Neural progenitor cell (in vitro differentiated cells): ENCODE data around the gene C6orf136. TPM values are rescaled to one million over a fixed set of nuclear protein-coding genes. Genes with fewer than 3 reads are reported as not detected.
A peak's percentile ranks its signal among the peaks of the same experiment; 100 is the strongest.

Source experiments
- DNase-seq: peaks from one replicate; pipeline ENCODE4 v3.0.0-alpha.2; 2016; ENCODE audit warnings: low spot score
- H2AFZ ChIP-seq: fragments of 200-600 bp; sonication (generic); replicated peaks from 2 replicates; pipeline ENCODE4 v1.6.1; 2016; ENCODE audit warnings: antibody characterized with exemption
- H3F3A ChIP-seq: fragments of 200-600 bp; sonication (generic); 2 replicates; pipeline ENCODE4 v1.6.1; 2016; ENCODE audit warnings: antibody characterized with exemption, low read depth
- H3K27ac ChIP-seq: fragments of 200-600 bp; sonication (generic); 2 replicates; pipeline ENCODE4 v1.5.1; 2016; ENCODE audit warnings: mild to moderate bottlenecking
- H3K27me3 ChIP-seq: fragments of 200-600 bp; sonication (generic); 2 replicates; pipeline ENCODE4 v1.6.1; 2016; ENCODE audit warnings: mild to moderate bottlenecking, moderate library complexity
- H3K36me3 ChIP-seq: fragments of 200-600 bp; sonication (generic); 2 replicates; pipeline ENCODE4 v1.5.1; 2016
- H3K4me1 ChIP-seq: fragments of 200-600 bp; sonication (generic); 2 replicates; pipeline ENCODE4 v1.6.1; 2016; ENCODE audit warnings: mixed run types
- H3K4me2 ChIP-seq: fragments of 200-600 bp; sonication (generic); 2 replicates; pipeline ENCODE4 v1.6.1; 2016
- H3K4me3 ChIP-seq: fragments of 200-600 bp; sonication (generic); 2 replicates; pipeline ENCODE4 v1.5.1; 2016
- H3K79me2 ChIP-seq: fragments of 200-600 bp; sonication (generic); 2 replicates; pipeline ENCODE4 v1.6.1; 2016; ENCODE audit warnings: low read depth
- H3K9ac ChIP-seq: fragments of 200-600 bp; sonication (generic); 2 replicates; pipeline ENCODE4 v1.6.1; 2016
- H3K9me3 ChIP-seq: fragments of 200-600 bp; sonication (generic); 2 replicates; pipeline ENCODE4 v1.5.1; 2016; ENCODE audit warnings: low read depth
- H4K20me1 ChIP-seq: fragments of 200-600 bp; sonication (generic); 2 replicates; pipeline ENCODE4 v1.6.1; 2016; ENCODE audit warnings: low read depth
- H3K27ac Mint-ChIP-seq: 3 replicates; pipeline ENCODE4 v1.8.0; 2021; ENCODE audit warnings: mixed read lengths
- H3K27me3 Mint-ChIP-seq: 2 replicates; pipeline ENCODE4 v1.8.0; 2022; ENCODE audit warnings: low read depth, mild to moderate bottlenecking, inconsistent platforms, moderate library complexity, mixed read lengths; ENCODE audit not compliant: insufficient read depth
- H3K36me3 Mint-ChIP-seq: 3 replicates; pipeline ENCODE4 v1.8.0; 2021; ENCODE audit warnings: mixed read lengths
- H3K4me1 Mint-ChIP-seq: 3 replicates; pipeline ENCODE4 v1.8.0; 2021; ENCODE audit warnings: mixed read lengths
- H3K4me3 Mint-ChIP-seq: 3 replicates; pipeline ENCODE4 v1.8.0; 2021; ENCODE audit warnings: mild to moderate bottlenecking, moderate library complexity, mixed read lengths
- H3K9me3 Mint-ChIP-seq: 3 replicates; pipeline ENCODE4 v1.8.0; 2020; ENCODE audit warnings: mixed read lengths
- EZH2 ChIP-seq: fragments of 200-600 bp; sonication (generic); IDR thresholded peaks from 2 replicates; pipeline ENCODE4 v1.6.1; 2017; ENCODE audit warnings: antibody characterized with exemption, mild to moderate bottlenecking, moderate library complexity
- EZH2phosphoT487 ChIP-seq: fragments of 200-600 bp; sonication (generic); IDR thresholded peaks from 2 replicates; pipeline ENCODE4 v1.6.1; 2017; ENCODE audit warnings: antibody characterized with exemption
- total RNA-seq: library from RNA; depleted of rRNA; stranded (reverse); fragments of >200 nt; gene quantifications from 2 replicates; pipeline ENCODE4 v1.2.3, GENCODE V29; 2015; ENCODE audit warnings: low replicate concordance
- TF ChIP-seq, protein P1 (sequence below): fragments of 200-600 bp; sonication (generic); IDR thresholded peaks from 2 replicates; pipeline ENCODE4 v1.5.1; 2017; ENCODE audit warnings: antibody characterized with exemption, mild to moderate bottlenecking

Gene C6orf136
- total RNA-seq, 1 donor from 2014 or later: 3.7 TPM

- Histone ChIP-seq H3K4me1 (peaks cover 23% of the 10 kb centered on the region), H2AFZ (peak within 1 kb of the TSS; percentile 92), H3K4me2 (peak within 1 kb of the TSS; percentile 98), H3K27ac (peak within 1 kb of the TSS; percentile 100), H3K27me3 (no peaks in the 10 kb centered on the region), H3K9ac (peak within 1 kb of the TSS; percentile 99), H4K20me1 (peaks cover 34% of the 10 kb centered on the region), H3K36me3 (peaks cover 10% of the 10 kb centered on the region), H3K9me3 (no peaks in the 10 kb centered on the region), H3K79me2 (peaks cover 71% of the 10 kb centered on the region), H3K4me3 (peak within 1 kb of the TSS; percentile 85), H3F3A (peaks cover 46% of the 10 kb centered on the region)
- TF ChIP-seq, protein P1, sequence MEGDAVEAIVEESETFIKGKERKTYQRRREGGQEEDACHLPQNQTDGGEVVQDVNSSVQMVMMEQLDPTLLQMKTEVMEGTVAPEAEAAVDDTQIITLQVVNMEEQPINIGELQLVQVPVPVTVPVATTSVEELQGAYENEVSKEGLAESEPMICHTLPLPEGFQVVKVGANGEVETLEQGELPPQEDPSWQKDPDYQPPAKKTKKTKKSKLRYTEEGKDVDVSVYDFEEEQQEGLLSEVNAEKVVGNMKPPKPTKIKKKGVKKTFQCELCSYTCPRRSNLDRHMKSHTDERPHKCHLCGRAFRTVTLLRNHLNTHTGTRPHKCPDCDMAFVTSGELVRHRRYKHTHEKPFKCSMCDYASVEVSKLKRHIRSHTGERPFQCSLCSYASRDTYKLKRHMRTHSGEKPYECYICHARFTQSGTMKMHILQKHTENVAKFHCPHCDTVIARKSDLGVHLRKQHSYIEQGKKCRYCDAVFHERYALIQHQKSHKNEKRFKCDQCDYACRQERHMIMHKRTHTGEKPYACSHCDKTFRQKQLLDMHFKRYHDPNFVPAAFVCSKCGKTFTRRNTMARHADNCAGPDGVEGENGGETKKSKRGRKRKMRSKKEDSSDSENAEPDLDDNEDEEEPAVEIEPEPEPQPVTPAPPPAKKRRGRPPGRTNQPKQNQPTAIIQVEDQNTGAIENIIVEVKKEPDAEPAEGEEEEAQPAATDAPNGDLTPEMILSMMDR: no peak
- no peak for TF ChIP-seq EZH2
- no peak for TF ChIP-seq EZH2phosphoT487
- DNase-seq: peak; percentile 100
- peak within 1 kb of the TSS; percentile 98 for H3K27ac Mint-ChIP-seq
- peaks cover 25% of the 10 kb centered on the region for H3K27me3 Mint-ChIP-seq
- H3K4me3 Mint-ChIP-seq: peak within 1 kb of the TSS; percentile 96
- H3K36me3 Mint-ChIP-seq: peaks cover 26% of the 10 kb centered on the region
- peaks cover 42% of the 10 kb centered on the region for H3K4me1 Mint-ChIP-seq
- peaks cover 7% of the 10 kb centered on the region for H3K9me3 Mint-ChIP-seq
Observed at GRCh38 chr6:30616811-30617564, 29.9 kb upstream of the C6orf136 start, which contains the start of gene PPP1R10. Gene PPP1R10, minus strand, starts transcription at chr6:30617243. Its CDS starts 7,299 bp downstream, at chr6:30609944.

DNA sequence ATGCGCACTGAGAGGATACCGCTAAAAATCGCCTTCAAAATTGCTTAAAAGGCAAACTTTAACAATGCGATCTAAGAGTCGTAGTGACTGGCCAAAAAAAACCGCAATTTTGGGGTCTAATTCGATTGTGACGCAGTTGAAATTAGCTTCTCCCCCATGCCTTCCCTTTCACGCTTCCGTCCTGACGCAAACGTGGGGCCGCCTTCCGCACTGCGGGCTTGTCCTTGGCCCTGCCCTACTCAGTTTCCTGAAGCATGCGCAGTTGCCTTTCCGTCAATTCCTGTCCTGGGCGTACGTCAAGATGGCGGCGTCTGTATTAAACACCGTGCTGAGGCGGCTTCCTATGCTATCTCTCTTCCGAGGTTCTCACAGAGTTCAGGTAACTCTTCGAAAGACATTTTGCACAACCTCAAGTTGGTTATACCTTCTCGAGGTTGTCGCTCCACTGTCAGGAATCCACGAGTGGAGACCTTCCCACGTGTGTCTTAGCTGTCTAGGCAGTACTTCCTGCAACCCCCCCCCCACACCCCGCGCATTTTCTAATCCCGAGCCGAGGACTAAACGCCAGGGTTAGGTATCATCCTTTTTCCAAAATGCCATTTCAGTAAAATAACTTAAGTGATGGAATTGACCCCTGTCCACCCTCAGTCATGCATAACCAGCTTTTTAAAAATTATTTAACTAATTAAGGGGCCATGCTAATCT, 29.2 kb upstream of the C6orf136 start, which contains the start of gene MRPS18B:
MRPS18B (plus strand) TSS at position 276 of the 705 bp plus-strand sequence; CDS start at position 302, 26 bp downstream.
- Histone ChIP-seq H3F3A (peaks cover 41% of the 10 kb centered on the region), H3K27me3 (no peaks in the 10 kb centered on the region), H3K36me3 (peaks cover 10% of the 10 kb centered on the region), H3K4me3 (peak within 1 kb of the TSS; percentile 85), H3K9me3 (no peaks in the 10 kb centered on the region), H3K4me1 (peaks cover 19% of the 10 kb centered on the region), H4K20me1 (peaks cover 27% of the 10 kb centered on the region), H2AFZ (peak within 1 kb of the TSS; percentile 92), H3K4me2 (peak within 1 kb of the TSS; percentile 98), H3K27ac (peak within 1 kb of the TSS; percentile 100), H3K9ac (peak within 1 kb of the TSS; percentile 99), H3K79me2 (peaks cover 63% of the 10 kb centered on the region)
- Mint-ChIP-seq H3K27me3 (peaks cover 25% of the 10 kb centered on the region), H3K27ac (peak within 1 kb of the TSS; percentile 98), H3K9me3 (peaks cover 7% of the 10 kb centered on the region), H3K36me3 (peaks cover 29% of the 10 kb centered on the region), H3K4me1 (peaks cover 37% of the 10 kb centered on the region), H3K4me3 (peak within 1 kb of the TSS; percentile 96)
- TF ChIP-seq EZH2phosphoT487 (no peak), EZH2 (no peak)
- TF ChIP-seq, protein P1: no peak
- DNase-seq: peak; percentile 97

DNA sequence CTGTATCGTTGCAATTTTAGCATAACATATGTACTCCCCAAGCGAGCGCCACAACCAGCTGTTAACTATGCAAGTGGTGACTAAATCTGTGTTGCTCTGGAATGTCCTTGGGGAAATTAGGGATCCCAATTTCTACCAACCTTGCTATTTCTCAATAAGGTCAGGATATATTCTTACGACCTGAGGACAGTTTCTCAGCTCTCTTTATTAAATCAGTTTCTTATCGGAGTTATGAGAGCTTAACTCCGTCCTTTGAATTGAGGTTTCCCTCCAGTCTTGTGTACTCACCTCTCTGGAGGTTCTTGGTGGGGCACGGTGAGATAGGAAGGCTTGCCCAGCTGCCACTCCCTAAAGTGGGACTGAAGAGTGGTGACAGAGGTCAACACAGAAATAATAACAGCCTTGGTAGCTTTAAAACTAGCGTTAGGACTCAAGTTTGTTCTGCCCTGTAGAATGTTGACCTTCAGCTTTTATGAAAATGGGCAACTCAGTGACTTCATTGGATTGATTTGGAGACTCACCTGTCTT, 28.6 kb upstream of the C6orf136 start:
- H3K27ac Mint-ChIP-seq: peak overlapping the region; percentile 91
- Histone ChIP-seq H3K4me2 (peak overlapping the region; percentile 98), H2AFZ (no peak overlapping the region), H3K79me2 (peaks cover 57% of the 10 kb centered on the region), H3K4me1 (peaks cover 13% of the 10 kb centered on the region), H3K27me3 (no peaks in the 10 kb centered on the region), H4K20me1 (peaks cover 21% of the 10 kb centered on the region), H3K36me3 (peaks cover 10% of the 10 kb centered on the region), H3K9ac (peak overlapping the region; percentile 78), H3K9me3 (no peaks in the 10 kb centered on the region), H3F3A (peaks cover 35% of the 10 kb centered on the region), H3K4me3 (peak overlapping the region; percentile 85), H3K27ac (no peak overlapping the region)
- peaks cover 7% of the 10 kb centered on the region for H3K9me3 Mint-ChIP-seq
- peaks cover 24% of the 10 kb centered on the region for H3K27me3 Mint-ChIP-seq
- DNase-seq: no peak
- TF ChIP-seq EZH2 (no peak), EZH2phosphoT487 (no peak)
- TF ChIP-seq, protein P1: no peak
- H3K4me3 Mint-ChIP-seq: peak overlapping the region; percentile 96
- peaks cover 29% of the 10 kb centered on the region for H3K36me3 Mint-ChIP-seq
- H3K4me1 Mint-ChIP-seq: peaks cover 31% of the 10 kb centered on the region
